NCI-H1092 (cell line): ENCODE results near the gene NUP93.
"Not testable (repeated sequence)": the region's sequence is repeated elsewhere in the genome, so short reads cannot be mapped to it uniquely, and the experiment has no call there.

ENCODE experiments used
- DNase-seq: peaks from one replicate; lab custom pipeline; 2025; lab: John Stamatoyannopoulos, UW

NUP93 gene

DNA sequence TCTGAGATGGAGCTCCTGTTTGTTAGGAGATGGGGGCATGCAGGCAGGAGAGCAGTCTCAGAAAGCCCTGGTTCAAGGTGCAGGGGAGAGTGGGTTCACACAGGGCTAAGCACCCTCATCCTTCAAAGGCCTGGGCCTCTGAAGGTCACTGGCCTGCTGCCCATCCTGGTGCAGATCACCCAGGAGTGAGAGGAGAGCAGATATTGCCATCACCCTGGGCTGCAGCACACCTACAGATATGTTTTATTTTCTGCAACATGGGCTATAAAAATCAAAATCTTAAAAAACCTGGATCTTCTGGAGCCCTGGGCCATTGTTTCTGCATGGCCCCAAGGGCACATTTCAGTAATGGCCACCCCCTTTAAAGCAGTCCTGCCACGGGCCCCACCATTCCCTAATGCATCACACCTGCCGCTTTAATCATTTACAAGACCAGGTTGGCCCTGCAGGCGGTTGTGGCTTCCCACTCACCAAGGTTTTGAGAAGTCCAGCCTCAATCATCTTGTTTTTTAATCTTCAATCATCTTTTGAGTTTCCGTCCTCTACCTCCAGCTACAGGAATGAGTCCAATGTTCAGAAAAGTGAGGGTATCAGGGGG lies 20.4 kb upstream of the NUP93 start:
- DNase-seq = no peak

GRCh38 chr16:56710181-56710737 lies 19.7 kb upstream of the NUP93 start:
- no peak for DNase-seq

DNA sequence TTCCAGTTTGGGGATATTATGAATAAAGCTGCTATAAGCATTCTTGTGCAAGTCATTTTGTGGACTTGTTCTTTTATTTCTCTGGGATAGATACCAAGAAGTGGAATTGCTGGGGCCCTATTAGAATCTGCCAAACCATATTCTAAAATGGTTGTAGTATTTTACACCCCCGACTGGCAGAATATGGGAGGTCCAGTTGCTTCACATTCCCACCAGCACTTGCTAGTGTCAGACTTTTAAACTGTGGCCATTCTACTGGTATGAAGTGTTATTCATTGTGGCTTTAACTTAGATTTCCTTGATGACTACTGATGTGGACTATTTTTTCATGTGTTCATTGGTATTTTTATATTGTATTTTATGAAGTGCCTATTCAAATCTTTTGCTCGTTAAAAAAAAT lies 18.1 kb upstream of the NUP93 start:
- no peak for DNase-seq

- no peak for DNase-seq
These were observed 16.1 kb upstream of the NUP93 start for GRCh38 chr16:56713794-56714193.

- DNase-seq = no peak
These were observed 14.8 kb upstream of the NUP93 start for GRCh38 chr16:56715126-56715525.

DNA sequence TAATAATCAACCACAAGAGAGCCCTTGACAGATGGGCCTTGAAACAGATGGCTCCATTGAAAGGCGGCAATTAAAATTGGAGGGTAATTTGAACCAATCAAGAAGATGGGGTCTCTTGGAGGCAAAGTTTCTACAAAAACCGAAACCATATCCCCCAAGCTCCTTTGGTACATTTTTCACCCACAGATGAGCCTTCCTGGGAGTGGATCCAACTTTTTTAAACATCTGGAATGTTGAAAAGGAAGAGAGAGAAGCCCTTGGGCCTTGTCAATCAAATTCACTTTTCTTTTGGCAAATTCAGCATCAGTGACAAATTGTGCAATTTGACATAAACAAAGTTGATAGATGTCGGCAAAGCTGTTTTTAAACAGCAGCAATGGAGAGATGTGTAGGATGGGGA lies 13.2 kb upstream of the NUP93 start:
- no peak for DNase-seq

GRCh38 chr16:56717532-56717931 lies 12.4 kb upstream of the NUP93 start:
- DNase-seq = not testable (repeated sequence)

DNA sequence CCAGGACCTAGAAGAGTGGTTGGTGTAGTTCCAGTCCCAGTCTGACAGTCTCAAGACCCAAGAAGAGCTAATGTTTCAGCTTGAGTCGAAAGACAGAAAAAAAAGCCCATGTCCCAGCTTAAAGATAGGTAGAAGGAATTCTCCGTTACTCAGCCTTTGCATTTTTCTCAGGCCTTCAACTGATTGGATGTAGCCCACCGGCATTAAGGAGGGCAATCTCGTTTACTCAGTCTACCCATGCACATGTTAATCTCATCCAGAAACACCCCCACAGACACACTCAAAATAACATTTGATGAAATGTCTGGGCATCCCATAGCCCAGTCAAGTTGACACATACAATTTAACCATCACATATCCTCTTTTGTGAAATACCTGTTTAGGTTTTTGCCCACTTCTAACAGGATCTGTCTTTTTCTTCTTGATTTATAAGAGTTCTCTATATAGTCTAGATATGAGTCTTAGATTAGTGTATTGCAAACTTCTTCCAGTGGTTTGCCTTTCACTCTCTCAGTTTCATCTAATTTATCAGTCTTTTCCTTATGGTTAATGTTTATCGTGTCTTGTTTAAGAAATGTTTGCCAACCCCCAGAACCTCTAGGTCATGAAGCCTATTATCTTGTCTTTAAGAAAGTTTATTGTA lies 7.6 kb upstream of the NUP93 start:
- DNase-seq = no peak

DNA sequence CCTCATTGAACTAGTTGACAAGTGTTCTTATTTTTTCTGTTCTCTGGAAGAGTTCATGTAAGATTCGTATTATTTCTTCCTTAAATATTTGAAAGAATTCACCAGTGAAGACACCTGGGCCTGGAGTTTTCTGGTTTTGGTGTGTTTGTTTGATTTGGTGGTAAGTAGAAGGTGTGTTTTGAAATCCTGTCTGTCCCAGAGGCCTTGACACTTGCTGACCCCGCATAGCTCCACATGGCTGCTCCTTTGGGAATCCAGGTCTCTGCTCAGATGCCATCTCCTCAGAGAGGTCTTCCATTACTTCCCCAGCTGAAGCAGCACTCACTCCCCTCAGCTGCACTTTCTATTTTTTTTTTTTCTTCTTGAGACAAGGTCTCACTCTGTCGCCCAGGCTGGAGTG lies 5.7 kb upstream of the NUP93 start:
- no peak for DNase-seq

GRCh38 chr16:56726283-56726682 lies 3.6 kb upstream of the NUP93 start:
- DNase-seq = no peak

GRCh38 chr16:56726926-56727325 lies 3.0 kb upstream of the NUP93 start:
- DNase-seq = no peak

- DNase-seq = no peak
These were observed 1.9 kb upstream of the NUP93 start for GRCh38 chr16:56728027-56728426.

- DNase-seq = no peak
These were observed 772 bp upstream of the NUP93 start for GRCh38 chr16:56728980-56729734.

DNA sequence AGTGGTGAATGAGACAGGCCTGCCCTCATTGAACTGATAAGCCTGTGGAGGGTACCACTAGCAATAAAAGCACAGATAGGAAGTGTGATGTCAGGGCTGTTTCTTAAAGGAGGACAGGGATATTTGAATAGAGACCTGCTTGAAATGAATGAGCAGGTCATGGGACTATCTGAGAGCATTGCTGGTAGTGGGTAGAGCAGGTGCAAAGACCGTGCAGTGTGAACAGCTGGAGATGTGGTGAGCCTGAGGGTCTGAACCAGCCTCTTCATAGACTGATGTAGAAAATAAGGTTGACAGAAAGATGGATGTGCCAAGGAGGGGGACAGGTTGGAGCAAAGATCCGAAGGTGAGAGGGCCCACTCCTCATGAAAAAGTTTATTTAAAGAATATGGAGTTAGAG lies 2.4 kb downstream of the NUP93 start:
- DNase-seq = no peak

DNA sequence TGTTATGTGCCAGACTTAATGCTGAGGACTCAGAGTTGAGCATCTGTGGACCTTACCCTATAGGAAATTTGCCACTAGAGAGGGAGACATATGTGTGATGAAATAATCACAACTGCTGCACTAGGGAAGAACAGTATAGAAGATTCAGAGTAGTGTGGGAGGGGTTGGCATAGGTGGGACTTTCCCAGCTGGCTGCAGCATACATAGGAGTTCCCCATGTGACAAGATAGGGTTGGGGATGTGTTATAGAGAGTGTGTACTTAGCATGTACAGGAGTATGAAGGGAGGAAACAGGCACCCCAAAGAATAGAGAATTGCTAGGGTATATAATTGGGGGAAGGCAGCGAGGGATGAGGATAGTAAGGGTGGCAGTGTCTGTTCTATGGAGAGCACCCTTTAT lies 2.9 kb downstream of the NUP93 start:
- no peak for DNase-seq

- no peak for DNase-seq
These were observed 4.5 kb downstream of the NUP93 start for GRCh38 chr16:56734429-56734828.

GRCh38 chr16:56736476-56736875 lies 6.5 kb downstream of the NUP93 start:
- DNase-seq = no peak

GRCh38 chr16:56737539-56737938 lies 7.6 kb downstream of the NUP93 start:
- DNase-seq = no peak

- DNase-seq = no peak
These were observed 8.3 kb downstream of the NUP93 start for GRCh38 chr16:56738221-56738620.

DNA sequence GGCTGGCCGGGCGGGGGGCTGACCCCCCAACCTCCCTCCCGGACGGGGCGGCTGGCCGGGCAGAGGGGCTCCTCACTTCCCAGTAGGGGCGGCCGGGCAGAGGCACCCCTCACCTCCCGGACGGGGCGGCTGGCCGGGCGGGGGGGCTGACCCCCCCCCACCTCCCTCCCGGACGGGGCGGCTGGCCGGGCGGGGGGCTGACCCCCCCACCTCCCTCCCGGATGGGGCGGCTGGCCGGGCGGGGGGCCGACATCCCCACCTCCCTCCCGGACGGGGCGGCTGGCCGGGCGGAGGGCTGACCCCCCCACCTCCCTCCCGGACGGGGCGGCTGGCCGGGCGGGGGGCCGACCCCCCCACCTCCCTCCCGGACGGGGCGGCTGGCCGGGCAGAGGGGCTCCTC lies 9.4 kb downstream of the NUP93 start:
- not testable (repeated sequence) for DNase-seq

DNA sequence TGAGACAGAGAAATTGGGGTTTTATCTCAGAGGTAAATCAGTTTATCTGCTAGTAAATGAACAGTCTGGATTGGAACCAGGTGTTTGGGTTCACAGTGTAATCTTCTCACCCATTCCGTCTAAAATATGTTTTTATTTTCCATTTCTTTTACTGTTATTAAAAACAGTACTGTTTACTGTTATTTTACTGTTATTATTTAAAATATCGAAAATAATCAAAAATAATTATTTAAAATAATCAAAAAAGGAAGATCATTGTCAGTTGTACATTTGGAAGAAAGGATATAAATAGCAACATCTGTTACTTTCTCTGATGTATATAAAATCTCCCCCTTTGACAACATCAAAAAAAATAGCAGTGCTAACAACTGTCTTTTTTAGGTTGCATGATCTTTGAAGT lies 11.5 kb downstream of the NUP93 start:
- no peak for DNase-seq

- DNase-seq = no peak
These were observed 12.4 kb downstream of the NUP93 start for GRCh38 chr16:56742030-56742984.
